H1 (cell line): ENCODE results near the gene TSC22D1. TPM values are rescaled to one million over a fixed set of nuclear protein-coding genes. Genes with fewer than 3 reads are reported as not detected.

Source experiments
- CTCF ChIA-PET: fragments of 300-600 bp; sonication (Branson Sonifier 250); formaldehyde crosslinking; loops from one replicate; lab custom pipeline; 2021; ENCODE audit not compliant: partially characterized antibody; lab: Charles Lee
- POLR2A ChIA-PET: fragments of 300-600 bp; sonication (Branson Sonifier 250); formaldehyde crosslinking; loops from one replicate; lab custom pipeline; 2021; ENCODE audit warnings: inconsistent platforms; ENCODE audit not compliant: partially characterized antibody; lab: Charles Lee
- DNase-seq, 2 experiments: peaks; one replicate each; pipeline versions ENCODE4 v3.0.0 to v3.0.0-alpha.2; 2010 to 2022; ENCODE audit warnings: low spot score in 2 of 2, low read depth in 1 of 2, mixed read lengths in 1 of 2
- FAIRE-seq: peaks from 2 replicates; lab custom pipeline; 2011; peaks lifted over from hg19 to GRCh38; lab: Jason Lieb, UNC
- H2AFZ ChIP-seq: 2 replicates; pipeline ENCODE4 v1.8.1; 2012; ENCODE audit warnings: low read length, inconsistent platforms
- H2AK5ac ChIP-seq: 2 replicates; pipeline ENCODE4 v1.6.1; 2013; ENCODE audit warnings: low read depth, low read length
- H2BK120ac ChIP-seq: replicated peaks from 2 replicates; pipeline ENCODE3; 2013; ENCODE audit warnings: low read depth, low read length, inconsistent platforms
- H2BK12ac ChIP-seq: 2 replicates; pipeline ENCODE4 v1.6.1; 2013; ENCODE audit warnings: low read depth, low read length
- H2BK15ac ChIP-seq: 2 replicates; pipeline ENCODE4 v1.6.1; 2013; ENCODE audit warnings: low read length
- H2BK20ac ChIP-seq: 2 replicates; pipeline ENCODE4 v1.6.1; 2013; ENCODE audit warnings: low read length
- H2BK5ac ChIP-seq: 2 replicates; pipeline ENCODE4 v1.6.1; 2013; ENCODE audit warnings: low read depth, low read length
- H3K14ac ChIP-seq: 2 replicates; pipeline ENCODE4 v1.6.1; 2013; ENCODE audit warnings: inconsistent platforms; ENCODE audit not compliant: insufficient read length
- H3K18ac ChIP-seq: 2 replicates; pipeline ENCODE4 v1.6.1; 2013; ENCODE audit warnings: low read length; ENCODE audit errors: extremely low read depth
- H3K23ac ChIP-seq: 2 replicates; pipeline ENCODE4 v1.6.1; 2013; ENCODE audit warnings: inconsistent platforms; ENCODE audit not compliant: insufficient read length
- H3K23me2 ChIP-seq: 2 replicates; pipeline ENCODE4 v1.6.1; 2013; ENCODE audit warnings: low read depth, low read length
- H3K27ac ChIP-seq: 2 replicates; pipeline ENCODE4 v1.6.1; 2011; ENCODE audit warnings: low read depth, low read length, inconsistent platforms
- H3K27me3 ChIP-seq, 4 experiments: replicated peaks in 1 of 4; 1 replicate in 1 of 4; 2 replicates in 3 of 4; pipeline versions ENCODE4 v1.6.1 to v1.8.1; 2011 to 2013; ENCODE audit warnings: low read length in 3 of 4, mild to moderate bottlenecking in 3 of 4, inconsistent platforms in 2 of 4, mixed read lengths in 2 of 4, moderate library complexity in 1 of 4; ENCODE audit not compliant: control insufficient read depth in 3 of 4, insufficient read depth in 3 of 4; ENCODE audit errors: extremely low read depth in 1 of 4
- H3K36me3 ChIP-seq, 4 experiments: 2 replicates each; pipeline versions ENCODE4 v1.6.1 to v1.8.1; 2011 to 2013; ENCODE audit warnings: mild to moderate bottlenecking in 4 of 4, low read length in 3 of 4, moderate library complexity in 2 of 4, control low read depth in 1 of 4, inconsistent platforms in 1 of 4; ENCODE audit not compliant: insufficient read depth in 4 of 4, control insufficient read depth in 2 of 4
- H3K4ac ChIP-seq: replicated peaks from 2 replicates; pipeline ENCODE3; 2013; ENCODE audit warnings: low read length, low read depth, mixed read lengths, inconsistent platforms; ENCODE audit not compliant: insufficient read length
- H3K4me1 ChIP-seq, 4 experiments: replicated peaks in 1 of 4; 1 replicate in 1 of 4; 2 replicates in 3 of 4; pipeline versions ENCODE4 v1.6.1 to v1.8.1; 2011 to 2013; ENCODE audit warnings: low read length in 3 of 4, inconsistent platforms in 2 of 4, mixed read lengths in 1 of 4; ENCODE audit not compliant: insufficient read depth in 4 of 4, control insufficient read depth in 3 of 4
- H3K4me2 ChIP-seq, 2 experiments: 2 replicates each; pipeline versions ENCODE4 v1.6.1 to v1.8.1; 2011 to 2013; ENCODE audit warnings: low read depth in 2 of 2, low read length in 2 of 2, control low read depth in 1 of 2, inconsistent platforms in 1 of 2, mild to moderate bottlenecking in 1 of 2; ENCODE audit not compliant: insufficient read depth in 1 of 2
- H3K4me3 ChIP-seq, 4 experiments: fragments of 200-600, 300-600 bp in 1 of 4; sonication (generic), shearing (Covaris generic), sonication (Bioruptor Twin) in 1 of 4; 2 replicates each; pipeline versions ENCODE4 v1.5.1 to v1.8.1; 2011 to 2016; ENCODE audit warnings: low read length in 4 of 4, low read depth in 3 of 4, control low read depth in 2 of 4, inconsistent platforms in 2 of 4, mild to moderate bottlenecking in 2 of 4, mixed read lengths in 1 of 4, moderate library complexity in 1 of 4; ENCODE audit not compliant: insufficient read depth in 2 of 4; ENCODE audit errors: extremely low read depth in 1 of 4
- H3K56ac ChIP-seq: replicated peaks from 2 replicates; pipeline ENCODE3; 2013; ENCODE audit warnings: low read depth, mild to moderate bottlenecking, mixed read lengths, low read length, inconsistent platforms; ENCODE audit not compliant: insufficient read length
- H3K79me1 ChIP-seq: 2 replicates; pipeline ENCODE4 v1.6.1; 2013; ENCODE audit warnings: low read depth, low read length, control low read depth
- H3K79me2 ChIP-seq, 2 experiments: 2 replicates each; pipeline versions ENCODE4 v1.6.1 to v1.8.1; 2012 to 2013; ENCODE audit warnings: low read length in 2 of 2, mild to moderate bottlenecking in 2 of 2, inconsistent platforms in 1 of 2; ENCODE audit not compliant: insufficient read depth in 2 of 2, control insufficient read depth in 1 of 2
- H3K9ac ChIP-seq, 4 experiments: replicated peaks in 1 of 4; 1 replicate in 1 of 4; 2 replicates in 3 of 4; pipeline versions ENCODE4 v1.6.1 to v1.8.1; 2011 to 2013; ENCODE audit warnings: low read depth in 3 of 4, low read length in 3 of 4, control low read depth in 2 of 4, mild to moderate bottlenecking in 2 of 4, moderate library complexity in 2 of 4, inconsistent platforms in 1 of 4; ENCODE audit errors: extremely low read depth in 1 of 4
- H3K9me3 ChIP-seq, 2 experiments: 2 replicates each; pipeline versions ENCODE4 v1.6.1 to v1.8.1; 2012 to 2013; ENCODE audit warnings: mild to moderate bottlenecking in 2 of 2, moderate library complexity in 2 of 2, control low read depth in 1 of 2, inconsistent platforms in 1 of 2, low read depth in 1 of 2, low read length in 1 of 2, mixed read lengths in 1 of 2; ENCODE audit not compliant: insufficient read depth in 2 of 2
- H4K20me1 ChIP-seq, 2 experiments: replicated peaks in 1 of 2; 2 replicates each; pipeline versions ENCODE3 to v1.8.1; 2011 to 2013; ENCODE audit warnings: inconsistent platforms in 2 of 2, low read length in 2 of 2, mild to moderate bottlenecking in 1 of 2; ENCODE audit not compliant: insufficient read depth in 2 of 2, control insufficient read depth in 1 of 2
- H4K5ac ChIP-seq: 2 replicates; pipeline ENCODE4 v1.6.1; 2013; ENCODE audit warnings: low read length, low read depth, mixed read lengths, inconsistent platforms; ENCODE audit not compliant: insufficient read length
- H4K8ac ChIP-seq: 2 replicates; pipeline ENCODE4 v1.8.0; 2013; ENCODE audit warnings: mild to moderate bottlenecking, moderate library complexity, low read length, inconsistent platforms; ENCODE audit not compliant: insufficient read depth; ENCODE audit errors: extremely low read depth
- H4K91ac ChIP-seq: replicated peaks from 2 replicates; pipeline ENCODE3; 2013; ENCODE audit warnings: low read length, mixed read lengths, inconsistent platforms; ENCODE audit not compliant: insufficient read length
- GABPA ChIP-seq: IDR thresholded peaks from 2 replicates; pipeline ENCODE4 v1.6.1; 2011; ENCODE audit warnings: mild to moderate bottlenecking, low read length, moderate library complexity, borderline replicate concordance; ENCODE audit not compliant: insufficient read depth
- RFX5 ChIP-seq: IDR thresholded peaks from 2 replicates; pipeline ENCODE4 v1.6.1; 2011; ENCODE audit warnings: low read depth, low read length, improper control_type of control experiment, borderline replicate concordance
- YY1 ChIP-seq: IDR thresholded peaks from 2 replicates; pipeline ENCODE4 v1.6.1; 2011; ENCODE audit warnings: low read depth, mild to moderate bottlenecking, low read length
- polyA plus RNA-seq, 7 experiments: library from polyadenylated mRNA; depleted of rRNA in 3 of 7; stranded (reverse) in 5 of 7; unstranded in 2 of 7; fragments of >200 nt in 5 of 7; fragments of 200-250 nt in 2 of 7; gene quantifications; 1 replicate in 5 of 7; 2 replicates in 1 of 7; 4 replicates in 1 of 7; pipeline versions ENCODE4 v1.2.1 to v1.2.3, GENCODE V29; 2011 to 2013; ENCODE audit warnings: missing spikeins in 2 of 7, mixed read lengths in 2 of 7
- total RNA-seq: library from RNA; stranded (reverse); fragmentation: NEBNext Ultra II Directional; extraction: Animal tissue kit (Norgen Biotek cat#: 25700); gene quantifications from 2 replicates; pipeline ENCODE4 v1.2.1, GENCODE V29; 2021

The TSC22D1 gene
- total and polyA plus RNA-seq, 2 of the 8 experiments (the other 6 are each of a cell fraction or from before 2014, with no cell fraction given): 52.6 to 80.9 TPM

DNA sequence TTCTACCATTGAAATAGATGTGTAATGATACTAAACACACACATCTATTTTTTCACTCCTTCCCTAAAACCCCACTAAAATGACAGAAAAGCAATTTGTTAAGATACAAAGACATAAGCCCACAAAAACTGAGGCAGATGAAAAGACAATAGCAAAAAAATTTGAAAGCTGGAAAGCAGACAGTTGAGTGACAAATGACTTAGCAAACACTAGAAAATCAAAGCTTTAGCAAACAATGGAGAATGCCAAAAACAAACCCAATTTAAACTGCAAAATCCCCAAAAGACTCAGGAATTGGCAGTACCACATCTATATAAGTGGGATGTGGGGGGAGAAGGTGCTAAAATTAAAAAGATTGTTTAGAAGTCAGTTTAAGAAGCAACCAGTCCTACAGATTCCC, 9.5 kb downstream of the TSC22D1 start:
- no peak overlapping the region for H2AK5ac ChIP-seq
- CTCF ChIA-PET: interaction anchor here (1.3 to 2.7 kb wide), 2 partner anchors 9 to 81 kb away, joined by 4 to 8 read pairs; no protein-coding TSS in a partner anchor
- peaks cover 0 to 100% of the 10 kb centered on the region in 2 experiments; a peak in 3 of 4 replicates for H3K79me2 ChIP-seq
- no peaks in the 10 kb centered on the region for H3K9me3 ChIP-seq
- peaks cover 4% of the 10 kb centered on the region in 2 experiments for H4K20me1 ChIP-seq
- no peak overlapping the region for H2BK120ac ChIP-seq
- no peak overlapping the region for H3K18ac ChIP-seq
- H3K27ac ChIP-seq: no peak overlapping the region
- no peak overlapping the region for H4K91ac ChIP-seq
- H2BK15ac ChIP-seq: no peak overlapping the region
- H3K27me3 ChIP-seq: no peaks in the 10 kb centered on the region
- H2AFZ ChIP-seq: no peak overlapping the region
- H2BK5ac ChIP-seq: no peak overlapping the region
- H3K4me2 ChIP-seq: peak overlapping the region in 1 of 2 experiments; percentile 14; a peak in 1 of 4 replicates
- H3K36me3 ChIP-seq: peaks cover 0 to 3% (median 0%) of the 10 kb centered on the region in 4 experiments; a peak in 1 of 8 replicates
- no peak overlapping the region for H3K14ac ChIP-seq
- TF ChIP-seq YY1 (no peak), GABPA (no peak), RFX5 (no peak)
- TF ChIP-seq, all 59 proteins: peak for 0
- Histone ChIP-seq H3K56ac (no peak overlapping the region), H3K79me1 (no peaks in the 10 kb centered on the region; the same call in 1 of the 2 replicates), H4K8ac (no peak overlapping the region), H3K4me3 (no peak overlapping the region), H3K9ac (no peak overlapping the region), H2BK20ac (no peak overlapping the region), H3K23ac (no peak overlapping the region), H3K4me1 (peaks cover 0 to 13% (median 3%) of the 10 kb centered on the region in 4 experiments; a peak in 2 of 7 replicates), H3K4ac (no peak overlapping the region), H4K5ac (no peak overlapping the region), H2BK12ac (no peak overlapping the region), H3K23me2 (no peaks in the 10 kb centered on the region)
- DNase-seq (no peak), FAIRE-seq (no peak)
- POLR2A ChIA-PET: interaction anchor here (0.7 to 3.0 kb wide), 8 partner anchors 7 to 252 kb away, joined by 3 to 18 read pairs (median 4); partner anchors contain the start of gene TSC22D1
